HEK293 (cell line): ENCODE results near the gene METAP1D.

ENCODE experiments used
- FEZF1 ChIP-seq: fragments of 450-650 bp; formaldehyde crosslinking; IDR thresholded peaks from 2 replicates; pipeline ENCODE4 v1.5.1; 2016; ENCODE audit warnings: missing biosample characterization, missing genetic modification characterization
- GFI1B ChIP-seq: fragments of 450-650 bp; formaldehyde crosslinking; IDR thresholded peaks from 2 replicates; pipeline ENCODE4 v1.5.1; 2016; ENCODE audit warnings: missing biosample characterization, missing genetic modification characterization
- OVOL3 ChIP-seq: fragments of 450-650 bp; formaldehyde crosslinking; IDR thresholded peaks from 2 replicates; pipeline ENCODE4 v1.5.1; 2016; ENCODE audit warnings: missing biosample characterization, missing genetic modification characterization
- REPIN1 ChIP-seq: fragments of 450-650 bp; formaldehyde crosslinking; IDR thresholded peaks from 2 replicates; pipeline ENCODE4 v1.5.1; 2017; ENCODE audit warnings: missing biosample characterization, missing genetic modification characterization, low read depth
- SCRT1 ChIP-seq: fragments of 450-650 bp; formaldehyde crosslinking; IDR thresholded peaks from 2 replicates; pipeline ENCODE4 v1.5.1; 2016; ENCODE audit warnings: missing biosample characterization, missing genetic modification characterization, borderline replicate concordance
- SP7 ChIP-seq: fragments of 450-650 bp; formaldehyde crosslinking; IDR thresholded peaks from 2 replicates; pipeline ENCODE4 v1.5.1; 2016; ENCODE audit warnings: missing biosample characterization, missing genetic modification characterization
- ZFP37 ChIP-seq: fragments of 450-650 bp; formaldehyde crosslinking; IDR thresholded peaks from 2 replicates; pipeline ENCODE4 v1.5.1; 2016; ENCODE audit warnings: missing biosample characterization, missing genetic modification characterization
- ZNF10 ChIP-seq: fragments of 450-650 bp; formaldehyde crosslinking; IDR thresholded peaks from 2 replicates; pipeline ENCODE4 v1.5.1; 2017; ENCODE audit warnings: missing biosample characterization, missing genetic modification characterization
- ZNF114 ChIP-seq: fragments of 450-650 bp; formaldehyde crosslinking; IDR thresholded peaks from 2 replicates; pipeline ENCODE4 v1.5.0; 2017; ENCODE audit warnings: missing biosample characterization, missing genetic modification characterization
- ZNF132 ChIP-seq: fragments of 450-650 bp; formaldehyde crosslinking; IDR thresholded peaks from 2 replicates; pipeline ENCODE4 v1.5.1; 2017; ENCODE audit warnings: missing biosample characterization, missing genetic modification characterization, borderline replicate concordance
- ZNF133 ChIP-seq: fragments of 450-650 bp; formaldehyde crosslinking; IDR thresholded peaks from 2 replicates; pipeline ENCODE4 v1.5.1; 2016; ENCODE audit warnings: missing biosample characterization, missing genetic modification characterization
- ZNF138 ChIP-seq: fragments of 450-650 bp; formaldehyde crosslinking; IDR thresholded peaks from 2 replicates; pipeline ENCODE4 v1.5.1; 2016; ENCODE audit warnings: missing biosample characterization, missing genetic modification characterization, borderline replicate concordance
- ZNF16 ChIP-seq: fragments of 450-650 bp; formaldehyde crosslinking; IDR thresholded peaks from 2 replicates; pipeline ENCODE4 v1.5.1; 2016; ENCODE audit warnings: low read depth, missing biosample characterization, missing genetic modification characterization
- ZNF184 ChIP-seq: fragments of 450-650 bp; IDR thresholded peaks from 2 replicates; pipeline ENCODE4 v1.5.1; 2018; ENCODE audit warnings: missing biosample characterization, mild to moderate bottlenecking, missing genetic modification characterization
- ZNF274 ChIP-seq, 2 experiments: fragments of 200-500 bp in 1 of 2; fragments of 450-650 bp in 1 of 2; sonication (Bioruptor generic) in 1 of 2; formaldehyde crosslinking in 1 of 2; IDR thresholded peaks; 2 replicates each; pipeline versions ENCODE4 v1.5.1 to v1.6.1; 2014 to 2016; ENCODE audit warnings: borderline replicate concordance in 1 of 2, inconsistent platforms in 1 of 2, low read length in 1 of 2, missing biosample characterization in 1 of 2, missing genetic modification characterization in 1 of 2
- ZNF350 ChIP-seq: fragments of 450-650 bp; formaldehyde crosslinking; IDR thresholded peaks from 2 replicates; pipeline ENCODE4 v1.5.0; 2017; ENCODE audit warnings: missing biosample characterization, mild to moderate bottlenecking, missing genetic modification characterization
- ZNF433 ChIP-seq: fragments of 450-650 bp; formaldehyde crosslinking; IDR thresholded peaks from 2 replicates; pipeline ENCODE4 v1.5.1; 2016; ENCODE audit warnings: missing biosample characterization, missing genetic modification characterization, low read depth
- ZNF501 ChIP-seq: fragments of 450-650 bp; formaldehyde crosslinking; IDR thresholded peaks from 2 replicates; pipeline ENCODE4 v1.5.1; 2016; ENCODE audit warnings: missing biosample characterization, missing genetic modification characterization
- ZNF544 ChIP-seq: fragments of 450-650 bp; formaldehyde crosslinking; IDR thresholded peaks from 2 replicates; pipeline ENCODE4 v1.5.0; 2017; ENCODE audit warnings: missing biosample characterization, missing genetic modification characterization
- ZNF548 ChIP-seq: fragments of 450-650 bp; formaldehyde crosslinking; IDR thresholded peaks from 2 replicates; pipeline ENCODE4 v1.5.1; 2016; ENCODE audit warnings: missing biosample characterization, missing genetic modification characterization
- ZNF561 ChIP-seq: fragments of 450-650 bp; IDR thresholded peaks from 2 replicates; pipeline ENCODE4 v1.5.1; 2018; ENCODE audit warnings: missing biosample characterization, missing genetic modification characterization, borderline replicate concordance
- ZNF621 ChIP-seq: fragments of 450-650 bp; formaldehyde crosslinking; IDR thresholded peaks from 2 replicates; pipeline ENCODE4 v1.5.1; 2017; ENCODE audit warnings: missing biosample characterization, missing genetic modification characterization
- ZNF654 ChIP-seq: fragments of 450-650 bp; formaldehyde crosslinking; IDR thresholded peaks from 2 replicates; pipeline ENCODE4 v1.5.1; 2016; ENCODE audit warnings: low read depth, missing biosample characterization, missing genetic modification characterization
- ZNF701 ChIP-seq: fragments of 450-650 bp; formaldehyde crosslinking; IDR thresholded peaks from 2 replicates; pipeline ENCODE4 v1.5.1; 2016; ENCODE audit warnings: missing biosample characterization, missing genetic modification characterization
- ZNF707 ChIP-seq: fragments of 450-650 bp; formaldehyde crosslinking; IDR thresholded peaks from 2 replicates; pipeline ENCODE4 v1.5.1; 2016; ENCODE audit warnings: missing biosample characterization, missing genetic modification characterization
- ZNF791 ChIP-seq: fragments of 450-650 bp; formaldehyde crosslinking; IDR thresholded peaks from 2 replicates; pipeline ENCODE4 v1.5.1; 2016; ENCODE audit warnings: missing biosample characterization, missing genetic modification characterization
- ZNF843 ChIP-seq: fragments of 450-650 bp; formaldehyde crosslinking; IDR thresholded peaks from 2 replicates; pipeline ENCODE4 v1.5.1; 2016; ENCODE audit warnings: missing biosample characterization, missing genetic modification characterization
- TF ChIP-seq, protein P1 (sequence below): fragments of 450-650 bp; formaldehyde crosslinking; IDR thresholded peaks from 2 replicates; pipeline ENCODE4 v1.5.1; 2016; ENCODE audit warnings: missing biosample characterization, missing genetic modification characterization
- TF ChIP-seq, protein P2 (sequence below): fragments of 450-650 bp; formaldehyde crosslinking; IDR thresholded peaks from 2 replicates; pipeline ENCODE4 v1.5.1; 2016; ENCODE audit warnings: missing biosample characterization, missing genetic modification characterization
- TF ChIP-seq, protein P3 (sequence below): fragments of 450-650 bp; formaldehyde crosslinking; IDR thresholded peaks from 2 replicates; pipeline ENCODE4 v1.5.1; 2016; ENCODE audit warnings: missing biosample characterization, missing genetic modification characterization
- TF ChIP-seq, protein P4 (sequence below): fragments of 450-650 bp; formaldehyde crosslinking; IDR thresholded peaks from 2 replicates; pipeline ENCODE4 v1.5.1; 2017; ENCODE audit warnings: missing biosample characterization, missing genetic modification characterization
- TF ChIP-seq, protein P5 (sequence below): fragments of 450-650 bp; formaldehyde crosslinking; IDR thresholded peaks from 2 replicates; pipeline ENCODE4; 2016; ENCODE audit warnings: missing biosample characterization, missing genetic modification characterization

METAP1D gene

DNA sequence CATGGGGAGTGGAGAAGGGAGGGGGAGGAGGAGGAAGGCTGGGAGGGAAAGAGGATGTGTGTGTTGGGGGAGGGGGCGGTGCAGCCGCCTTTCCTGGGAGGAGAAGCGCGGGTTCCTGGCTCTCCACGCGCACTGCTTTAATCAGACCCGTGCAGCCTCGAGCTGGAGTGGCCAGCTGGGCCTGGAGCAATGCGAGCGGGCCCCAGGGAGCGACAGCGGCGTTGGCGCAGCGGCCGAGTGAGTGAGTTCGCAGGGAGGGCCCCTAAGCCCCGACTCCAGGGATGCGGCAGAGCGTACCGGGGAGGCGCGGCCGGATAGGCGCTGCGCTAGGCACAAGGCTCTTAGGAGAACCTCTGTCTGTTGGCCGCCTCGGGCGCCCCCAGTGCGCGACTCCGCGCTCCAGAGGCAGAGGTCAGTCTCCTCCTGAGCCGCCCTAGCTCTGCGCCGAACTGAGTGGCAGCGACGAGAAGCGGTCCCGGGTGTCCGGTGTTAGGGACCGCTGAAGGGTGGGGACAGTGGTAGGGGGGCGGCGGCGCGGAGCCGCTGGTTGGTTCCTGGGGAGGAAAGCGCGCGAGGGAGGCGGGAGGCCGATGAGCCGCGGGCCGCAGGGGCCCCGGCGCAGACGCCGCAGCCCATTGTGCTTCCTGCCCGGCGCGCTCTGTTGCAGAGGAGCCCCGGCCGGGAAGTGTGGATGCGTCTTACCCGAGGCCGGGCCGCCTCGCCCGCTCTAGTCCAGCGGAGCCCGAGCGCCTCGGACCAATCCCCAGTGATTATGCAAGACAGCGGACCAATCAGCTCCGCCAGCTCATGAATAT lies 85.1 kb downstream of the METAP1D start (continued):
- TF ChIP-seq, protein P1, sequence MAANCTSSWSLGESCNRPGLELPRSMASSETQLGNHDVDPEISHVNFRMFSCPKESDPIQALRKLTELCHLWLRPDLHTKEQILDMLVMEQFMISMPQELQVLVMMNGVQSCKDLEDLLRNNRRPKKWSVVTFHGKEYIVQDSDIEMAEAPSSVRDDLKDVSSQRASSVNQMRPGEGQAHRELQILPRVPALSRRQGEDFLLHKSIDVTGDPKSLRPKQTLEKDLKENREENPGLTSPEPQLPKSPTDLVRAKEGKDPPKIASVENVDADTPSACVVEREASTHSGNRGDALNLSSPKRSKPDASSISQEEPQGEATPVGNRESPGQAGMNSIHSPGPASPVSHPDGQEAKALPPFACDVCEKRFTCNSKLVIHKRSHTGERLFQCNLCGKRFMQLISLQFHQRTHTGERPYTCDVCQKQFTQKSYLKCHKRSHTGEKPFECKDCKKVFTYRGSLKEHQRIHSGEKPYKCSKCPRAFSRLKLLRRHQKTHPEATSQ = 0 out of 2 replicates have a peak, but pooled peaks have one; percentile 9
- TF ChIP-seq ZNF274 (IDR thresholded peaks at IDR 0.05; ENCODE audit: low read length) (no peak), ZNF274 (tag by site-specific recombination; IDR thresholded peaks at IDR 0.05; ENCODE audit: borderline replicate concordance) (no peak), OVOL3 (no peak), SP7 (tag by site-specific recombination) (peak; percentile 74), ZNF184 (tag by site-specific recombination) (no peak), ZNF654 (tag by site-specific recombination) (no peak), ZNF791 (tag by site-specific recombination) (no peak), ZNF350 (tag by site-specific recombination) (no peak), ZNF133 (no peak), ZNF544 (tag by site-specific recombination) (no peak), GFI1B (tag by site-specific recombination) (0 out of 2 replicates have a peak, but pooled peaks have one; percentile 36), ZNF548 (tag by site-specific recombination) (no peak), ZNF501 (tag by site-specific recombination) (peak; percentile 90), ZNF707 (no peak), ZNF621 (tag by site-specific recombination) (no peak), ZNF114 (no peak), ZNF701 (tag by site-specific recombination) (no peak), ZFP37 (tag by site-specific recombination) (no peak; the same call in none of the 2 replicates), ZNF843 (no peak; the same call in 1 of the 2 replicates), ZNF132 (tag by site-specific recombination) (no peak), REPIN1 (tag by site-specific recombination) (no peak), FEZF1 (peak; percentile 36), ZNF433 (tag by site-specific recombination) (no peak), SCRT1 (tag by site-specific recombination) (no peak), ZNF16 (tag by site-specific recombination) (no peak), ZNF561 (no peak), ZNF138 (no peak), ZNF10 (tag by site-specific recombination) (peak; percentile 29; the same call in 1 of the 2 replicates)
- TF ChIP-seq, protein P2, sequence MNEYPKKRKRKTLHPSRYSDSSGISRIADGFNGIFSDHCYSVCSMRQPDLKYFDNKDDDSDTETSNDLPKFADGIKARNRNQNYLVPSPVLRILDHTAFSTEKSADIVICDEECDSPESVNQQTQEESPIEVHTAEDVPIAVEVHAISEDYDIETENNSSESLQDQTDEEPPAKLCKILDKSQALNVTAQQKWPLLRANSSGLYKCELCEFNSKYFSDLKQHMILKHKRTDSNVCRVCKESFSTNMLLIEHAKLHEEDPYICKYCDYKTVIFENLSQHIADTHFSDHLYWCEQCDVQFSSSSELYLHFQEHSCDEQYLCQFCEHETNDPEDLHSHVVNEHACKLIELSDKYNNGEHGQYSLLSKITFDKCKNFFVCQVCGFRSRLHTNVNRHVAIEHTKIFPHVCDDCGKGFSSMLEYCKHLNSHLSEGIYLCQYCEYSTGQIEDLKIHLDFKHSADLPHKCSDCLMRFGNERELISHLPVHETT (tag by site-specific recombination) = peak; percentile 24; the same call in 1 of the 2 replicates
- TF ChIP-seq, protein P3, sequence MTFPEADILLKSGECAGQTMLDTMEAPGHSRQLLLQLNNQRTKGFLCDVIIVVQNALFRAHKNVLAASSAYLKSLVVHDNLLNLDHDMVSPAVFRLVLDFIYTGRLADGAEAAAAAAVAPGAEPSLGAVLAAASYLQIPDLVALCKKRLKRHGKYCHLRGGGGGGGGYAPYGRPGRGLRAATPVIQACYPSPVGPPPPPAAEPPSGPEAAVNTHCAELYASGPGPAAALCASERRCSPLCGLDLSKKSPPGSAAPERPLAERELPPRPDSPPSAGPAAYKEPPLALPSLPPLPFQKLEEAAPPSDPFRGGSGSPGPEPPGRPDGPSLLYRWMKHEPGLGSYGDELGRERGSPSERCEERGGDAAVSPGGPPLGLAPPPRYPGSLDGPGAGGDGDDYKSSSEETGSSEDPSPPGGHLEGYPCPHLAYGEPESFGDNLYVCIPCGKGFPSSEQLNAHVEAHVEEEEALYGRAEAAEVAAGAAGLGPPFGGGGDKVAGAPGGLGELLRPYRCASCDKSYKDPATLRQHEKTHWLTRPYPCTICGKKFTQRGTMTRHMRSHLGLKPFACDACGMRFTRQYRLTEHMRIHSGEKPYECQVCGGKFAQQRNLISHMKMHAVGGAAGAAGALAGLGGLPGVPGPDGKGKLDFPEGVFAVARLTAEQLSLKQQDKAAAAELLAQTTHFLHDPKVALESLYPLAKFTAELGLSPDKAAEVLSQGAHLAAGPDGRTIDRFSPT (tag by site-specific recombination) = no peak
- TF ChIP-seq, protein P4, sequence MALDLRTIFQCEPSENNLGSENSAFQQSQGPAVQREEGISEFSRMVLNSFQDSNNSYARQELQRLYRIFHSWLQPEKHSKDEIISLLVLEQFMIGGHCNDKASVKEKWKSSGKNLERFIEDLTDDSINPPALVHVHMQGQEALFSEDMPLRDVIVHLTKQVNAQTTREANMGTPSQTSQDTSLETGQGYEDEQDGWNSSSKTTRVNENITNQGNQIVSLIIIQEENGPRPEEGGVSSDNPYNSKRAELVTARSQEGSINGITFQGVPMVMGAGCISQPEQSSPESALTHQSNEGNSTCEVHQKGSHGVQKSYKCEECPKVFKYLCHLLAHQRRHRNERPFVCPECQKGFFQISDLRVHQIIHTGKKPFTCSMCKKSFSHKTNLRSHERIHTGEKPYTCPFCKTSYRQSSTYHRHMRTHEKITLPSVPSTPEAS = no peak
- TF ChIP-seq, protein P5, sequence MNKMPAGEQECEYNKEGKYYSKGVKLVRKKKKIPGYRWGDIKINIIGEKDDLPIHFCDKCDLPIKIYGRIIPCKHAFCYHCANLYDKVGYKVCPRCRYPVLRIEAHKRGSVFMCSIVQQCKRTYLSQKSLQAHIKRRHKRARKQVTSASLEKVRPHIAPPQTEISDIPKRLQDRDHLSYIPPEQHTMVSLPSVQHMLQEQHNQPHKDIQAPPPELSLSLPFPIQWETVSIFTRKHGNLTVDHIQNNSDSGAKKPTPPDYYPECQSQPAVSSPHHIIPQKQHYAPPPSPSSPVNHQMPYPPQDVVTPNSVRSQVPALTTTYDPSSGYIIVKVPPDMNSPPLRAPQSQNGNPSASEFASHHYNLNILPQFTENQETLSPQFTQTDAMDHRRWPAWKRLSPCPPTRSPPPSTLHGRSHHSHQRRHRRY (tag by site-specific recombination) = 0 out of 2 replicates have a peak, but pooled peaks have one; percentile 34
